Kidney glomerular epithelial cell (primary cell): ENCODE results near the gene ZNF331.

Experiments used
- DNase-seq: peaks from one replicate; lab custom pipeline; 2025; lab: John Stamatoyannopoulos, UW

Gene ZNF331

GRCh38 chr19:53520547-53521372 is 17.2 kb upstream of the ZNF331 start:
- DNase-seq = peak; percentile 97

GRCh38 chr19:53521373-53522202 is 16.4 kb upstream of the ZNF331 start:
- DNase-seq = no peak

GRCh38 chr19:53525922-53526321 is 12.0 kb upstream of the ZNF331 start:
- no peak for DNase-seq

- DNase-seq = no peak
Measured at GRCh38 chr19:53530622-53531021, 7.3 kb upstream of the ZNF331 start.

GRCh38 chr19:53531457-53531856 is 6.5 kb upstream of the ZNF331 start:
- no peak for DNase-seq

GRCh38 chr19:53532362-53532761 is 5.6 kb upstream of the ZNF331 start:
- DNase-seq = no peak

GRCh38 chr19:53536225-53536548 is 1.8 kb upstream of the ZNF331 start:
- no peak for DNase-seq

GRCh38 chr19:53537121-53537520 is 824 bp upstream of the ZNF331 start:
- no peak for DNase-seq

- DNase-seq = no peak
Measured at GRCh38 chr19:53538378-53539109, 599 bp downstream of the ZNF331 start.

- DNase-seq = no peak
Measured at GRCh38 chr19:53540091-53540490, 2.1 kb downstream of the ZNF331 start.

- no peak for DNase-seq
Measured at GRCh38 chr19:53541971-53542370, 4.0 kb downstream of the ZNF331 start.

GRCh38 chr19:53545271-53546065 is 7.5 kb downstream of the ZNF331 start:
- DNase-seq = no peak

GRCh38 chr19:53546758-53547513 is 9.0 kb downstream of the ZNF331 start:
- DNase-seq = no peak

- no peak for DNase-seq
Measured at GRCh38 chr19:53549340-53549739, 11.4 kb downstream of the ZNF331 start.

- DNase-seq = no peak
Measured at GRCh38 chr19:53552001-53552721, 14.2 kb downstream of the ZNF331 start.

- DNase-seq = no peak
Measured at GRCh38 chr19:53553156-53553555, 15.2 kb downstream of the ZNF331 start.

- peak; percentile 44 for DNase-seq
Measured at GRCh38 chr19:53553865-53554791, 16.2 kb downstream of the ZNF331 start.

GRCh38 chr19:53554804-53555203 is 16.9 kb downstream of the ZNF331 start:
- no peak for DNase-seq

GRCh38 chr19:53555352-53555751 is 17.4 kb downstream of the ZNF331 start:
- DNase-seq = no peak
